MCF 10A (cell line): Measurements from ENCODE around the gene NUFIP2. TPM values are rescaled to one million over a fixed set of nuclear protein-coding genes. Genes with fewer than 3 reads are reported as not detected.

Source experiments
- BruUV-seq: library from RNA; stranded (reverse); fragments of 400-500 nt; replicated peaks from 2 replicates; lab custom pipeline; 2021; lab: Mats Ljungman, UMichigan
- CTCF ChIA-PET: fragments of 300-600 bp; sonication (Branson Sonifier 250); formaldehyde crosslinking; extraction: SDS; loops from one replicate; lab custom pipeline; 2021; ENCODE audit warnings: antibody characterized with exemption, inconsistent platforms; lab: Yijun Ruan, JAX
- POLR2A ChIA-PET: fragments of 300-600, 350-650 bp; sonication (Branson Sonifier 250); formaldehyde crosslinking; extraction: SDS; loops from one replicate; lab custom pipeline; 2020; ENCODE audit warnings: antibody characterized with exemption, inconsistent platforms; lab: Yijun Ruan, JAX
- DNase-seq: peaks from one replicate; pipeline ENCODE4 v3.0.0-alpha.2; 2018; ENCODE audit not compliant: unreplicated experiment
- H3K27ac Mint-ChIP-seq: one replicate; pipeline ENCODE4 v1.8.0; 2022; ENCODE audit warnings: mild to moderate bottlenecking, low read depth, mixed read lengths; ENCODE audit not compliant: unreplicated experiment
- H3K27me3 Mint-ChIP-seq: one replicate; pipeline ENCODE4 v1.8.0; 2022; ENCODE audit warnings: mixed read lengths; ENCODE audit not compliant: insufficient read depth, unreplicated experiment
- H3K36me3 Mint-ChIP-seq: one replicate; pipeline ENCODE4 v1.8.0; 2022; ENCODE audit warnings: mild to moderate bottlenecking, moderate library complexity, mixed read lengths; ENCODE audit not compliant: insufficient read depth, unreplicated experiment
- H3K4me1 Mint-ChIP-seq: one replicate; pipeline ENCODE4 v1.8.0; 2022; ENCODE audit warnings: mixed read lengths; ENCODE audit not compliant: insufficient read depth, unreplicated experiment
- H3K4me3 Mint-ChIP-seq: one replicate; pipeline ENCODE4 v1.8.0; 2022; ENCODE audit warnings: mild to moderate bottlenecking, moderate library complexity, mixed read lengths; ENCODE audit not compliant: unreplicated experiment
- H3K9me3 Mint-ChIP-seq: one replicate; pipeline ENCODE4 v1.8.0; 2022; ENCODE audit warnings: mixed read lengths; ENCODE audit not compliant: unreplicated experiment
- intact Hi-C: fragments of 100-400 bp; cut with micrococcal nuclease; formaldehyde crosslinking; loops from 2 replicates; pipeline ENCODE4 v1.14.1; 2022
- total RNA-seq: library from RNA; stranded (reverse); gene quantifications from 2 replicates; pipeline ENCODE4 v1.2.3, GENCODE V29; 2022
- TF ChIP-seq, protein P1 (sequence below): fragments of 200-600 bp; IDR thresholded peaks from one replicate; pipeline ENCODE4 v1.8.0; 2022; ENCODE audit warnings: antibody characterized with exemption, mild to moderate bottlenecking; ENCODE audit not compliant: unreplicated experiment

The NUFIP2 gene
- total RNA-seq, 1 experiment from 2014 or later = 78.6 TPM

DNA sequence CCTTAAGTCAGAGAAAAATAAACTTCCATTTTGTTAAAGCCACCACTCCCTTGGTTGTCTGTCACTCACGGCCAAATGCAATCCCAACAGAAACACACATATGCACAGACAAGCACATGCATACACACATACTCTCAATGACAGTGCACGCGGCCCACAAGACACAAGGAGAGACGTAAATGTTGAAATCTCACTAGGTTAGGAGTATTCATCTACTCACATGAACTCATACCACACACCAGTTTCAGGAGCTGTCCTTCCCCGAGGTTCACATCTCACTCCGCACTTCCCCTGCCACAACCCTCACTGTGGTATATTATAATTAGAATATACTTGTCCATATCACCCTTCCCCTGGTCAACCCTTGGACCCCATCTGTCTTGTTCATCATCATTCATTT lies 77.8 kb downstream of the NUFIP2 start:
- TF ChIP-seq, protein P1, sequence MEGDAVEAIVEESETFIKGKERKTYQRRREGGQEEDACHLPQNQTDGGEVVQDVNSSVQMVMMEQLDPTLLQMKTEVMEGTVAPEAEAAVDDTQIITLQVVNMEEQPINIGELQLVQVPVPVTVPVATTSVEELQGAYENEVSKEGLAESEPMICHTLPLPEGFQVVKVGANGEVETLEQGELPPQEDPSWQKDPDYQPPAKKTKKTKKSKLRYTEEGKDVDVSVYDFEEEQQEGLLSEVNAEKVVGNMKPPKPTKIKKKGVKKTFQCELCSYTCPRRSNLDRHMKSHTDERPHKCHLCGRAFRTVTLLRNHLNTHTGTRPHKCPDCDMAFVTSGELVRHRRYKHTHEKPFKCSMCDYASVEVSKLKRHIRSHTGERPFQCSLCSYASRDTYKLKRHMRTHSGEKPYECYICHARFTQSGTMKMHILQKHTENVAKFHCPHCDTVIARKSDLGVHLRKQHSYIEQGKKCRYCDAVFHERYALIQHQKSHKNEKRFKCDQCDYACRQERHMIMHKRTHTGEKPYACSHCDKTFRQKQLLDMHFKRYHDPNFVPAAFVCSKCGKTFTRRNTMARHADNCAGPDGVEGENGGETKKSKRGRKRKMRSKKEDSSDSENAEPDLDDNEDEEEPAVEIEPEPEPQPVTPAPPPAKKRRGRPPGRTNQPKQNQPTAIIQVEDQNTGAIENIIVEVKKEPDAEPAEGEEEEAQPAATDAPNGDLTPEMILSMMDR = no peak
- ChIA-PET POLR2A (interaction anchor here (0.5 to 1.7 kb wide), 6 partner anchors 9 to 92 kb away, joined by 3 to 8 read pairs (median 4); partner anchors contain the start of gene MYO18A), CTCF (interaction anchor here (0.5 to 15.1 kb wide), 6 partner anchors 35 to 92 kb away, joined by 3 to 287 read pairs (median 7); no protein-coding TSS in a partner anchor)
- BruUV-seq = no TSS peak
- no peak overlapping the region for H3K4me3 Mint-ChIP-seq
- H3K36me3 Mint-ChIP-seq = no peaks in the 10 kb centered on the region
- H3K4me1 Mint-ChIP-seq = peaks cover 23% of the 10 kb centered on the region
- no peaks in the 10 kb centered on the region for H3K9me3 Mint-ChIP-seq
- DNase-seq = no peak
- no peaks in the 10 kb centered on the region for H3K27me3 Mint-ChIP-seq
- intact Hi-C loops = no loop called here
- no peak overlapping the region for H3K27ac Mint-ChIP-seq

DNA sequence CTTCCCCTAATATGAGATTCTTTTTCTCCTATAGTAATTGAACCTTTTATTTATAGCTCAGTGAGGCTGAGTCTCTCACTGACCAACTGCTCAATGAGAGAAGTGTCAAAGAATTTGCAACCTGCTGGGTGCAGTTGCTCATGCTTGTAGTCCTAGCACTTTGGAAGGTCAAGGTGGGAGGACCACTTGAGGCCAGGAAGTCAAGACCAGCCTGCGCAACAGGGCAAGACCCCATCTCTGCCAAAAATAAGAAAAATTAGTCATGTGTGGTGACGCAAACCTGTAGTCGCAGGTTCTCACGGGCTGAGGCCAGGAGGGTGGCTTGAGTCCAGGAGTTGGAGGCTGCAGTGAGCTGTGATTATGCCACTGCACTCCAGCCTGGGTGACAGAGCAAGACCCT lies 78.2 kb downstream of the NUFIP2 start:
- intact Hi-C loops = no loop called here
- Mint-ChIP-seq H3K27me3 (no peaks in the 10 kb centered on the region), H3K36me3 (no peaks in the 10 kb centered on the region), H3K27ac (no peak overlapping the region), H3K9me3 (no peaks in the 10 kb centered on the region), H3K4me3 (no peak overlapping the region), H3K4me1 (peaks cover 23% of the 10 kb centered on the region)
- peak; percentile 90 for DNase-seq
- TF ChIP-seq, protein P1 = no peak
- no TSS peak for BruUV-seq
- CTCF ChIA-PET = interaction anchor here (0.6 to 15.1 kb wide), 5 partner anchors 9 to 738 kb away, joined by 3 to 287 read pairs (median 4); no protein-coding TSS in a partner anchor
- POLR2A ChIA-PET = interaction anchor here (0.5 to 1.7 kb wide), 5 partner anchors 36 to 70 kb away, joined by 3 to 8 read pairs (median 3); partner anchors contain the start of gene MYO18A

DNA sequence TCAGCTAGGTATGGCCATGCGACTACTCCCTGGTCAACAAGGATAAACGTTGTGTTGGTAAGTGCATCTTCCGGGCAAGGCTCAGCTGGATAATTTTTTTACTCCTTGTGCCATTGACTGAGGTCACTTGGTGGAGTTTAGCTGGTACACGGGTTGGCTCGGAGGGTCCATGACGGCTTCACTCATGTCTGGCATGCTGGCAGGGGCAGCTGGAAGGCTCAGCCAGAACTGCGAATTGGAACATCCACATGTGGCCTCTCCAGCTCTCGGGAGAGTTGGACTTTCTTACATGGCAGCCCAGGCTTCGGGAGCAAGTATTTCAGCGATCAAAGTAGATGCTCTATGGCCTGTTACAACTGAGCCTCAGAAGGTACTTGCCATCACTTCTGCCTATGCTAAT lies 78.8 kb downstream of the NUFIP2 start:
- Mint-ChIP-seq H3K4me3 (no peak overlapping the region), H3K36me3 (no peaks in the 10 kb centered on the region), H3K27ac (no peak overlapping the region), H3K27me3 (no peaks in the 10 kb centered on the region), H3K4me1 (peaks cover 23% of the 10 kb centered on the region), H3K9me3 (no peaks in the 10 kb centered on the region)
- CTCF ChIA-PET = interaction anchor here (0.6 to 15.1 kb wide), 6 partner anchors 9 to 738 kb away, joined by 3 to 287 read pairs (median 3); no protein-coding TSS in a partner anchor
- TF ChIP-seq, protein P1 = no peak
- no TSS peak for BruUV-seq
- intact Hi-C loops = no loop called here
- DNase-seq = no peak
- POLR2A ChIA-PET = interaction anchor here (0.7 to 1.7 kb wide), 4 partner anchors 65 to 70 kb away, joined by 3 to 7 read pairs (median 3); no protein-coding TSS in a partner anchor

DNA sequence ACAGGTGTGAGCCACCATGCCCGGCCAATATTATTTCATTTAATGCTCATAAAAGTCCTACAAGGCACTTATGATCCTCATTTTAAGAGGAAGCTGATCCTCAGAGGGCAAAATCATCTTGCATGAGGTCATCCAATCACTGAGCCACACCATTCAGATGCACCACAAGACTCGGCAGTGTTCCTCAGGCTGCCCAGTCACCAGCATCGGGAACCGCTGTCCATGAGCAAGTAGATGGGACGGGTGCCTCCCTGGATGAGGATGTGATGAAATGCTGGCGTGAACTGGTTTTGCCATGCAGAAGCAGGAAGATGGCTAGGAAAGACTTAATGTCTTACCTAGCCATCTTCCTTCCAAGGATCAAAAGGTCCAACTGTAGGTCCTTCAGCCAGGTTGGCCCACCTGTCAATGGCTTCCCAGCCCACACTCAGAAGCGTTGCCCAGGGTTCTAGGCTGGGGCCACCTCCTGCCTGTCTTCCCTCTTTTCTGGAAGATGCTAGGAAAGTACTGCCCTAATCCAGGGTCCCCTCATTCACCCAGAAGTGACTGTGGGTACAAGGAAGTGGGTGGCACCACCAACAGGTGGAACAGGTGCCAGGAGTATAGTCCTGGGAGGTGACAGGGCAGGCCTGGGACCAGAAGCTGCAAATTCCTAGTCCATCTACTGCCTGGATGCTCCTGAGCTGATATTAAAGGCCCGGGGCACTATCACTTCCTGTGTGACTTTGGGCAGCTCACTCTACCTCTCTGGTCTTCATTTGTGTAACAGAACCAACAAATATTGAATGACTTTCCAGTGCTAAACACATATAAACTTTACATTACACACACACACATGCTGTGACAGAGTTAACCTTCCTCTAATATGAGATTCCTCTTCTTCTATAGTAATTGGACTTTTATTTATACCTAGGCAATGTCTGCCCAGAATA lies 79.5 kb downstream of the NUFIP2 start:
- ChIA-PET CTCF (interaction anchor here (1.0 to 15.1 kb wide), 5 partner anchors 8 to 90 kb away, joined by 3 to 287 read pairs (median 3); no protein-coding TSS in a partner anchor), POLR2A (interaction anchor here (0.7 to 1.7 kb wide), 4 partner anchors 64 to 70 kb away, joined by 3 to 7 read pairs (median 3); no protein-coding TSS in a partner anchor)
- DNase-seq = no peak
- Mint-ChIP-seq H3K27ac (no peak overlapping the region), H3K27me3 (no peaks in the 10 kb centered on the region), H3K4me3 (no peak overlapping the region), H3K9me3 (no peaks in the 10 kb centered on the region), H3K4me1 (peaks cover 23% of the 10 kb centered on the region), H3K36me3 (no peaks in the 10 kb centered on the region)
- intact Hi-C loops = no loop called here
- BruUV-seq = no TSS peak
- TF ChIP-seq, protein P1 = no peak
